GM12891 (cell line): Measurements from ENCODE around the gene ZFAND3.

ENCODE experiments used
- PAX5 ChIP-seq: IDR thresholded peaks from 2 replicates; pipeline ENCODE4 v1.6.1; 2011; ENCODE audit warnings: low read length, moderate library complexity, mild to moderate bottlenecking; ENCODE audit not compliant: insufficient read depth, severe bottlenecking
- POLR2A ChIP-seq: IDR thresholded peaks from 2 replicates; pipeline ENCODE4 v1.6.1; 2011; ENCODE audit warnings: low read depth, low read length, control low read depth
- POLR2AphosphoS5 ChIP-seq: IDR thresholded peaks from 2 replicates; pipeline ENCODE4 v1.6.1; 2011; ENCODE audit warnings: low read depth, low read length, control low read depth
- POU2F2 ChIP-seq: IDR thresholded peaks from 2 replicates; pipeline ENCODE4 v1.6.1; 2011; ENCODE audit warnings: low read depth, mild to moderate bottlenecking, control low read depth, low read length, moderate library complexity
- SPI1 ChIP-seq: IDR thresholded peaks from 2 replicates; pipeline ENCODE4 v1.6.1; 2011; ENCODE audit warnings: low read depth, low read length, control low read depth
- TAF1 ChIP-seq: IDR thresholded peaks from 2 replicates; pipeline ENCODE4 v1.6.1; 2011; ENCODE audit warnings: low read depth, low read length, control low read depth

DNA sequence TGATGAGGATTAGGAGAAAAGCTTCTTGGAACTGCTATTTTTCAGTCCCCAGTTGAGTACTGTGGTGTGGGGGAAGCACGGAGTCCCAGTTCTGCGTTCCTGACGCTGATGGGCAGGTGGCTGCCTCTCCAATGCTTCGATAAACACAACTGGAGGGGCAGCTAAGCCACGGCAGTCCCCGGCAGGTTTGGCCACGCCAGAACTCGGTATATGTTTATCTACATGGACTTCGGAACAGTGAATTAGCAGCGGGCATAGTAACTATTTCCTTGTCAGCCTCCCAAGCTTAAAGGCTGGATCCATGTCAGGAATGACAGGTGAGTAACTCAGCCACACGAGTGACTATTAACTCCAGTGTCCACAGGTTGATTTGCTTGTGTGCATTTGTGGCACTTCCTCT lies 354.4 kb downstream of the ZFAND3 start:
- TF ChIP-seq SPI1 (no peak), TAF1 (no peak), POLR2AphosphoS5 (no peak), POLR2A (no peak), PAX5 (no peak), POU2F2 (no peak)
